ENCODE measurements around the gene ZNF181.
"Not testable (repeated sequence)": the region's sequence is repeated elsewhere in the genome, so short reads cannot be mapped to it uniquely, and the experiment has no call there.

Gene ZNF181

GRCh38 chr19:34733746-34734536 is at the start of gene ZNF181:
Gene ZNF181 (plus strand): TSS chr19:34734243. CDS start chr19:34735038, 795 bp downstream.
- peak; percentile 83 for DNase-seq

- DNase-seq = not testable (repeated sequence)
Observed at GRCh38 chr19:34685266-34685665, 48.8 kb upstream of the ZNF181 start.

GRCh38 chr19:34686455-34686854 is 47.6 kb upstream of the ZNF181 start:
- no peak for DNase-seq

GRCh38 chr19:34687348-34687747 is 46.7 kb upstream of the ZNF181 start:
- no peak for DNase-seq

GRCh38 chr19:34688592-34688991 is 45.5 kb upstream of the ZNF181 start:
- no peak for DNase-seq

- no peak for DNase-seq
Observed at GRCh38 chr19:34690372-34690771, 43.7 kb upstream of the ZNF181 start.

- no peak for DNase-seq
Observed at GRCh38 chr19:34692549-34692948, 41.5 kb upstream of the ZNF181 start.

- no peak for DNase-seq
Observed at GRCh38 chr19:34707661-34708060, 26.4 kb upstream of the ZNF181 start.

GRCh38 chr19:34711890-34712289 is 22.2 kb upstream of the ZNF181 start:
- DNase-seq = no peak

- peak; percentile 46 for DNase-seq
Observed at GRCh38 chr19:34712395-34713261, 21.4 kb upstream of the ZNF181 start.

- DNase-seq = no peak
Observed at GRCh38 chr19:34713262-34713637, 20.8 kb upstream of the ZNF181 start.

GRCh38 chr19:34715357-34715756 is 18.7 kb upstream of the ZNF181 start:
- DNase-seq = no peak

- no peak for DNase-seq
Observed at GRCh38 chr19:34722353-34722752, 11.7 kb upstream of the ZNF181 start.

- DNase-seq = no peak
Observed at GRCh38 chr19:34725400-34725799, 8.6 kb upstream of the ZNF181 start.

GRCh38 chr19:34731019-34731829 is 2.8 kb upstream of the ZNF181 start:
- DNase-seq = no peak

- no peak for DNase-seq
Observed at GRCh38 chr19:34731964-34732363, 2.1 kb upstream of the ZNF181 start.

- DNase-seq = no peak
Observed at GRCh38 chr19:34732612-34733211, 1.3 kb upstream of the ZNF181 start.

- no peak for DNase-seq
Observed at GRCh38 chr19:34733266-34733745, 737 bp upstream of the ZNF181 start.

GRCh38 chr19:34734537-34735103 is 577 bp downstream of the ZNF181 start:
- no peak for DNase-seq

GRCh38 chr19:34744896-34745690 is 11.1 kb downstream of the ZNF181 start:
- no peak for DNase-seq

GRCh38 chr19:34757441-34757840 is 23.4 kb downstream of the ZNF181 start:
- no peak for DNase-seq

Measured in stimulated activated CD4-positive, alpha-beta T cell treated with anti-CD3 and anti-CD28 coated beads, Interleukin-1b, Interleukin-23, amount 100 ng/mL, for 48 hours (primary cell).